Breast epithelium (tissue), 3 donors: ENCODE results near the gene HSPBAP1.

ENCODE experiments used
- POLR2A ChIP-seq: fragments of 450-650 bp; IDR thresholded peaks from one replicate; pipeline ENCODE4 v1.6.1; 2016; ENCODE audit warnings: antibody characterized with exemption, mild to moderate bottlenecking, moderate library complexity
- POLR2AphosphoS5 ChIP-seq, 3 donors: sonication (generic); formaldehyde crosslinking; IDR thresholded peaks; one replicate each; pipeline ENCODE4 v1.6.1; 2017; ENCODE audit warnings: antibody characterized with exemption in 3 of 3
- TF ChIP-seq, protein P1 (sequence below), 3 donors: fragments of 450-650 bp; IDR thresholded peaks; one replicate each; pipeline ENCODE4 v1.5.1; 2016 to 2017; ENCODE audit warnings: antibody characterized with exemption in 3 of 3, mild to moderate bottlenecking in 3 of 3, moderate library complexity in 3 of 3

DNA sequence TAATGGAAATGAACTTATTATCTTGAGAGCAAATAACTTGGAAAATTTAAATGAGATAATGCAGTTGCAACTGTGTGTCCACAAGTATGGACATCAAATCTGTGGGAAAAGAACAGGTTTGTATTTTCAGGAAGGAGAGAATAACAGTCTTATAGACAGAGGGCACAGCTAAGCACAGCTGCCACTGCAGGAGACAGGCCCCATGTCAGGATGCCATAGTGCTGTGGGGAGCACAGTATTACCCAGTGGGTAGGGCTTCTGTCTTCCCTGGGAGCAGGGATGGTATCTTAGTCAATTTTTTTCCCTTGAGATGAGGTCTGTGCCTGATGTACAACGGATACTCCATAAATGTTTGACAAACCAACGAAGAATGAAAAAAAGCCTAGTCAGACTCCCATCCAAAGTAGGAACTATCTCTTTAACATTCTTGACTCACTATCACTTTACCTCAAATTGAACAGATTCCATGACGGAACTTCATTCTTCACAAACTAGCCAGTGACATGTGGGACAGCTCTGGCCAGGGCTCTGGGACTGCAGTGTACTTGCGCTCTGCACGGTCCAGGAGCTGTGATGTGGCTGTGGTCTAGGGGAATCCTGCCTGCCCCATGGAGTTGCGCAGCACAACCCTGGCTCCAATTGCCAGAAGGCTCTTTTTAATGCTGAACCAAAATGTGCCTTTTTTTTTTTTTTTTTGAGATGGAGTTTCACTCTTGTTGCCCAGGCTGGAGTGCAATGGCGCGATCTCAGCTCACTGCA is 64.7 kb downstream of the HSPBAP1 start:
- TF ChIP-seq, protein P1, sequence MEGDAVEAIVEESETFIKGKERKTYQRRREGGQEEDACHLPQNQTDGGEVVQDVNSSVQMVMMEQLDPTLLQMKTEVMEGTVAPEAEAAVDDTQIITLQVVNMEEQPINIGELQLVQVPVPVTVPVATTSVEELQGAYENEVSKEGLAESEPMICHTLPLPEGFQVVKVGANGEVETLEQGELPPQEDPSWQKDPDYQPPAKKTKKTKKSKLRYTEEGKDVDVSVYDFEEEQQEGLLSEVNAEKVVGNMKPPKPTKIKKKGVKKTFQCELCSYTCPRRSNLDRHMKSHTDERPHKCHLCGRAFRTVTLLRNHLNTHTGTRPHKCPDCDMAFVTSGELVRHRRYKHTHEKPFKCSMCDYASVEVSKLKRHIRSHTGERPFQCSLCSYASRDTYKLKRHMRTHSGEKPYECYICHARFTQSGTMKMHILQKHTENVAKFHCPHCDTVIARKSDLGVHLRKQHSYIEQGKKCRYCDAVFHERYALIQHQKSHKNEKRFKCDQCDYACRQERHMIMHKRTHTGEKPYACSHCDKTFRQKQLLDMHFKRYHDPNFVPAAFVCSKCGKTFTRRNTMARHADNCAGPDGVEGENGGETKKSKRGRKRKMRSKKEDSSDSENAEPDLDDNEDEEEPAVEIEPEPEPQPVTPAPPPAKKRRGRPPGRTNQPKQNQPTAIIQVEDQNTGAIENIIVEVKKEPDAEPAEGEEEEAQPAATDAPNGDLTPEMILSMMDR (IDR thresholded peaks at IDR 0.05) = no peak
- TF ChIP-seq POLR2A (no peak), POLR2AphosphoS5 (IDR thresholded peaks at IDR 0.05) (no peak)
